ENCODE measurements around the gene PNLDC1.
"Not testable (repeated sequence)": the region's sequence is repeated elsewhere in the genome, so short reads cannot be mapped to it uniquely, and the experiment has no call there.

Gene PNLDC1

GRCh38 chr6:159821726-159822125 is 21.6 kb downstream of the PNLDC1 start:
- DNase-seq, result no peak

GRCh38 chr6:159823953-159824352 is 23.9 kb downstream of the PNLDC1 start:
- DNase-seq, result no peak

- DNase-seq, result not testable (repeated sequence)
Measured at GRCh38 chr6:159824690-159825089, 24.6 kb downstream of the PNLDC1 start.

- no peak for DNase-seq
Measured at GRCh38 chr6:159826004-159826403, 25.9 kb downstream of the PNLDC1 start.

GRCh38 chr6:159826968-159827647 is 27.0 kb downstream of the PNLDC1 start:
- no peak for DNase-seq

GRCh38 chr6:159828074-159828473 is 28.0 kb downstream of the PNLDC1 start:
- DNase-seq, result no peak

GRCh38 chr6:159829526-159829925 is 29.4 kb downstream of the PNLDC1 start:
- DNase-seq, result no peak

- DNase-seq, result no peak
Measured at GRCh38 chr6:159830501-159831372, 30.7 kb downstream of the PNLDC1 start.

- no peak for DNase-seq
Measured at GRCh38 chr6:159831373-159831679, 31.2 kb downstream of the PNLDC1 start.

- DNase-seq, result no peak
Measured at GRCh38 chr6:159832946-159833345, 32.9 kb downstream of the PNLDC1 start.

GRCh38 chr6:159833556-159833955 is 33.5 kb downstream of the PNLDC1 start:
- DNase-seq, result no peak

GRCh38 chr6:159833997-159834603 is 34.0 kb downstream of the PNLDC1 start:
- no peak for DNase-seq

- no peak for DNase-seq
Measured at GRCh38 chr6:159836718-159837490, 36.8 kb downstream of the PNLDC1 start.

- no peak for DNase-seq
Measured at GRCh38 chr6:159837511-159837910, 37.4 kb downstream of the PNLDC1 start.

GRCh38 chr6:159838020-159838744 is 38.1 kb downstream of the PNLDC1 start:
- DNase-seq, result no peak

- no peak for DNase-seq
Measured at GRCh38 chr6:159842035-159842434, 42.0 kb downstream of the PNLDC1 start.

- no peak for DNase-seq
Measured at GRCh38 chr6:159844737-159845645, 44.9 kb downstream of the PNLDC1 start.

- DNase-seq, result not testable (repeated sequence)
Measured at GRCh38 chr6:159848552-159848951, 48.5 kb downstream of the PNLDC1 start.

- DNase-seq, result not testable (repeated sequence)
Measured at GRCh38 chr6:159849851-159850250, 49.8 kb downstream of the PNLDC1 start.

- DNase-seq, result peak; percentile 10
Measured at GRCh38 chr6:159852877-159853276, 52.8 kb downstream of the PNLDC1 start.

- DNase-seq, result no peak
Measured at GRCh38 chr6:159853754-159854153, 53.7 kb downstream of the PNLDC1 start.

Data from activated CD4-positive, alpha-beta T cell treated with anti-CD3 and anti-CD28 coated beads, Interleukin-2, amount 50 U/mL, for 1 hour (primary cell).